HepG2 (cell line): ENCODE results near the gene LNX2. TPM values are rescaled to one million over a fixed set of nuclear protein-coding genes. Genes with fewer than 3 reads are reported as not detected.

Experiments used
- CEBPB ChIP-seq: IDR thresholded peaks from 2 replicates; pipeline ENCODE4 v1.6.1; 2011; ENCODE audit warnings: low read depth, low read length, improper control_type of control experiment, borderline replicate concordance
- FLYWCH1 ChIP-seq: sonication (generic); formaldehyde crosslinking; IDR thresholded peaks from 2 replicates; pipeline ENCODE4 v1.8.1; 2023; ENCODE audit warnings: mild to moderate bottlenecking, missing genetic modification reagents
- HDAC2 ChIP-seq: sonication (generic); formaldehyde crosslinking; IDR thresholded peaks from 2 replicates; pipeline ENCODE4 v1.4.0; 2020; ENCODE audit warnings: missing genetic modification reagents
- MAZ ChIP-seq, 2 experiments: sonication (generic) in 1 of 2; formaldehyde crosslinking in 1 of 2; IDR thresholded peaks; 2 replicates each; pipeline versions ENCODE4 v1.5.0 to v1.6.1; 2012 to 2020; ENCODE audit warnings: low read depth in 2 of 2, mild to moderate bottlenecking in 2 of 2, borderline replicate concordance in 1 of 2, improper control_type of control experiment in 1 of 2, low read length in 1 of 2, missing genetic modification reagents in 1 of 2, moderate library complexity in 1 of 2
- NONO ChIP-seq, 2 experiments: fragments of 450-650 bp in 1 of 2; sonication (generic) in 1 of 2; formaldehyde crosslinking in 1 of 2; IDR thresholded peaks in 1 of 2; conservative IDR thresholded peaks in 1 of 2; 2 replicates each; pipeline versions ENCODE4 v1.6.1 to v1.8.0; 2017 to 2022; ENCODE audit warnings: mild to moderate bottlenecking in 1 of 2, missing genetic modification reagents in 1 of 2, moderate library complexity in 1 of 2
- NR2F2 ChIP-seq: IDR thresholded peaks from 2 replicates; pipeline ENCODE4 v1.6.1; 2012; ENCODE audit warnings: low read depth, inconsistent platforms, borderline replicate concordance
- SALL1 ChIP-seq: sonication (generic); formaldehyde crosslinking; IDR thresholded peaks from 2 replicates; pipeline ENCODE4 v1.8.0; 2022; ENCODE audit warnings: mild to moderate bottlenecking, missing genetic modification reagents
- SOX13 ChIP-seq, 3 experiments: fragments of 450-650 bp in 1 of 3; sonication (generic) in 1 of 3; formaldehyde crosslinking in 1 of 3; IDR thresholded peaks in 2 of 3; conservative IDR thresholded peaks in 1 of 3; 2 replicates each; pipeline versions ENCODE4 v1.5.0 to v1.6.1; 2016 to 2020; ENCODE audit warnings: antibody characterized with exemption in 1 of 3, mild to moderate bottlenecking in 1 of 3, missing compliant biosample characterization in 1 of 3, missing genetic modification reagents in 1 of 3, moderate library complexity in 1 of 3
- SSRP1 ChIP-seq: IDR thresholded peaks from 2 replicates; pipeline ENCODE4 v1.6.1; 2016; ENCODE audit warnings: control low read depth
- TCF12 ChIP-seq, 2 experiments: fragments of 450-650 bp in 1 of 2; sonication (generic) in 1 of 2; formaldehyde crosslinking in 1 of 2; IDR thresholded peaks; 2 replicates each; pipeline versions ENCODE4 v1.6.1 to v1.8.0; 2017 to 2022; ENCODE audit warnings: antibody characterized with exemption in 1 of 2, mild to moderate bottlenecking in 1 of 2, missing genetic modification reagents in 1 of 2, moderate library complexity in 1 of 2
- ZBTB21 ChIP-seq: sonication (generic); formaldehyde crosslinking; IDR thresholded peaks from 2 replicates; pipeline ENCODE4 v1.4.0; 2020; ENCODE audit warnings: missing genetic modification reagents
- ZFP62 ChIP-seq: sonication (generic); formaldehyde crosslinking; IDR thresholded peaks from 2 replicates; pipeline ENCODE4 v1.4.0; 2020; ENCODE audit warnings: missing genetic modification reagents
- ZMYM2 ChIP-seq: sonication (generic); formaldehyde crosslinking; IDR thresholded peaks from 2 replicates; pipeline ENCODE4 v1.8.0; 2022; ENCODE audit warnings: mild to moderate bottlenecking, missing genetic modification reagents
- ZNF136 ChIP-seq: sonication (generic); formaldehyde crosslinking; IDR thresholded peaks from 2 replicates; pipeline ENCODE4 v1.8.1; 2022; ENCODE audit warnings: low read depth, mild to moderate bottlenecking, moderate library complexity, missing genetic modification reagents
- ZNF33B ChIP-seq: sonication (generic); formaldehyde crosslinking; IDR thresholded peaks from 2 replicates; pipeline ENCODE4 v1.5.1; 2020; ENCODE audit warnings: mild to moderate bottlenecking, missing genetic modification reagents
- ZNF879 ChIP-seq: sonication (generic); formaldehyde crosslinking; IDR thresholded peaks from 2 replicates; pipeline ENCODE4 v1.8.1; 2023; ENCODE audit warnings: missing genetic modification reagents
- polyA plus RNA-seq, 8 experiments: library from polyadenylated mRNA; depleted of rRNA in 3 of 8; stranded (reverse) in 7 of 8; unstranded in 1 of 8; fragments of >200 nt; fragmentation: Illumina TruSeq in 4 of 8; extraction: Trizol in 4 of 8; gene quantifications; 2 replicates each; pipeline versions ENCODE4 v1.2.1 to v1.2.3, GENCODE V29; 2011 to 2016; ENCODE audit warnings: low read depth in 4 of 8, missing spikeins in 1 of 8, mixed read lengths in 1 of 8; ENCODE audit not compliant: insufficient read depth in 1 of 8
- total RNA-seq, 5 experiments: library from RNA; depleted of rRNA; stranded (reverse); fragments of >200 nt; fragmentation: Illumina TruSeq; extraction: Trizol; gene quantifications; 2 replicates each; pipeline ENCODE4 v1.2.3, GENCODE V29; 2016; ENCODE audit warnings: low read depth in 1 of 5
- TF ChIP-seq, protein P1 (sequence below): sonication (generic); formaldehyde crosslinking; IDR thresholded peaks from 2 replicates; pipeline ENCODE4 v1.5.1; 2020; ENCODE audit warnings: mild to moderate bottlenecking, missing genetic modification reagents, borderline replicate concordance
- TF ChIP-seq, protein P2 (sequence below): sonication (generic); formaldehyde crosslinking; IDR thresholded peaks from 2 replicates; pipeline ENCODE4 v1.4.0; 2020; ENCODE audit warnings: mild to moderate bottlenecking, missing genetic modification reagents

Gene LNX2
- total and polyA plus RNA-seq, 2 of the 13 experiments (the other 11 are each of a cell fraction or from before 2014, with no cell fraction given) = 9.2 to 9.7 TPM

GRCh38 chr13:27533155-27533643 is 87.1 kb downstream of the LNX2 start (continued):
- TF ChIP-seq MAZ (IDR thresholded peaks at IDR 0.05; ENCODE audit: borderline replicate concordance, low read depth, low read length) (no peak), MAZ (CRISPR knock-in tag; IDR thresholded peaks at IDR 0.05; ENCODE audit: low read depth) (no peak; the same call in 1 of the 2 replicates), SSRP1 (peak; percentile 78; the same call in 1 of the 2 replicates), SALL1 (peak; percentile 76; the same call in 1 of the 2 replicates), SOX13 (IDR thresholded peaks at IDR 0.05) (no peak), SOX13 (CRISPR knock-in tag; conservative IDR thresholded peaks at IDR 0.05 in 1 of 2, IDR thresholded peaks at IDR 0.05 in 1 of 2) (0 out of 4 replicates have a peak, but pooled peaks of 1 of the 2 experiments have one; percentile 17), CEBPB (no peak), ZNF879 (CRISPR knock-in tag) (no peak), ZNF33B (no peak), ZMYM2 (CRISPR knock-in tag) (no peak), ZBTB21 (CRISPR knock-in tag) (no peak), ZNF136 (CRISPR knock-in tag) (no peak), TCF12 (IDR thresholded peaks at IDR 0.05) (no peak), TCF12 (CRISPR knock-in tag; IDR thresholded peaks at IDR 0.05) (no peak), FLYWCH1 (CRISPR knock-in tag) (no peak), NR2F2 (no peak), HDAC2 (CRISPR knock-in tag) (0 out of 2 replicates have a peak, but pooled peaks have one; percentile 39), ZFP62 (CRISPR knock-in tag) (no peak), NONO (IDR thresholded peaks at IDR 0.05) (no peak), NONO (CRISPR knock-in tag; conservative IDR thresholded peaks at IDR 0.05) (peak; percentile 64)
- TF ChIP-seq, protein P1, sequence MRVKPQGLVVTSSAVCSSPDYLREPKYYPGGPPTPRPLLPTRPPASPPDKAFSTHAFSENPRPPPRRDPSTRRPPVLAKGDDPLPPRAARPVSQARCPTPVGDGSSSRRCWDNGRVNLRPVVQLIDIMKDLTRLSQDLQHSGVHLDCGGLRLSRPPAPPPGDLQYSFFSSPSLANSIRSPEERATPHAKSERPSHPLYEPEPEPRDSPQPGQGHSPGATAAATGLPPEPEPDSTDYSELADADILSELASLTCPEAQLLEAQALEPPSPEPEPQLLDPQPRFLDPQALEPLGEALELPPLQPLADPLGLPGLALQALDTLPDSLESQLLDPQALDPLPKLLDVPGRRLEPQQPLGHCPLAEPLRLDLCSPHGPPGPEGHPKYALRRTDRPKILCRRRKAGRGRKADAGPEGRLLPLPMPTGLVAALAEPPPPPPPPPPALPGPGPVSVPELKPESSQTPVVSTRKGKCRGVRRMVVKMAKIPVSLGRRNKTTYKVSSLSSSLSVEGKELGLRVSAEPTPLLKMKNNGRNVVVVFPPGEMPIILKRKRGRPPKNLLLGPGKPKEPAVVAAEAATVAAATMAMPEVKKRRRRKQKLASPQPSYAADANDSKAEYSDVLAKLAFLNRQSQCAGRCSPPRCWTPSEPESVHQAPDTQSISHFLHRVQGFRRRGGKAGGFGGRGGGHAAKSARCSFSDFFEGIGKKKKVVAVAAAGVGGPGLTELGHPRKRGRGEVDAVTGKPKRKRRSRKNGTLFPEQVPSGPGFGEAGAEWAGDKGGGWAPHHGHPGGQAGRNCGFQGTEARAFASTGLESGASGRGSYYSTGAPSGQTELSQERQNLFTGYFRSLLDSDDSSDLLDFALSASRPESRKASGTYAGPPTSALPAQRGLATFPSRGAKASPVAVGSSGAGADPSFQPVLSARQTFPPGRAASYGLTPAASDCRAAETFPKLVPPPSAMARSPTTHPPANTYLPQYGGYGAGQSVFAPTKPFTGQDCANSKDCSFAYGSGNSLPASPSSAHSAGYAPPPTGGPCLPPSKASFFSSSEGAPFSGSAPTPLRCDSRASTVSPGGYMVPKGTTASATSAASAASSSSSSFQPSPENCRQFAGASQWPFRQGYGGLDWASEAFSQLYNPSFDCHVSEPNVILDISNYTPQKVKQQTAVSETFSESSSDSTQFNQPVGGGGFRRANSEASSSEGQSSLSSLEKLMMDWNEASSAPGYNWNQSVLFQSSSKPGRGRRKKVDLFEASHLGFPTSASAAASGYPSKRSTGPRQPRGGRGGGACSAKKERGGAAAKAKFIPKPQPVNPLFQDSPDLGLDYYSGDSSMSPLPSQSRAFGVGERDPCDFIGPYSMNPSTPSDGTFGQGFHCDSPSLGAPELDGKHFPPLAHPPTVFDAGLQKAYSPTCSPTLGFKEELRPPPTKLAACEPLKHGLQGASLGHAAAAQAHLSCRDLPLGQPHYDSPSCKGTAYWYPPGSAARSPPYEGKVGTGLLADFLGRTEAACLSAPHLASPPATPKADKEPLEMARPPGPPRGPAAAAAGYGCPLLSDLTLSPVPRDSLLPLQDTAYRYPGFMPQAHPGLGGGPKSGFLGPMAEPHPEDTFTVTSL = no peak
- TF ChIP-seq, protein P2, sequence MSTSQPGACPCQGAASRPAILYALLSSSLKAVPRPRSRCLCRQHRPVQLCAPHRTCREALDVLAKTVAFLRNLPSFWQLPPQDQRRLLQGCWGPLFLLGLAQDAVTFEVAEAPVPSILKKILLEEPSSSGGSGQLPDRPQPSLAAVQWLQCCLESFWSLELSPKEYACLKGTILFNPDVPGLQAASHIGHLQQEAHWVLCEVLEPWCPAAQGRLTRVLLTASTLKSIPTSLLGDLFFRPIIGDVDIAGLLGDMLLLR = no peak
